ENCODE measurements around the gene RIC8A.
"Not testable (repeated sequence)": the region's sequence is repeated elsewhere in the genome, so short reads cannot be mapped to it uniquely, and the experiment has no call there.

Gene RIC8A

GRCh38 chr11:207208-207862 lies at the start of gene RIC8A, which contains the start of gene BET1L:
Gene RIC8A, plus strand, starts transcription at chr11:207708. Its CDS starts 1,147 bp downstream, at chr11:208855.
Gene BET1L, minus strand, starts transcription at chr11:207399. Its CDS starts 78 bp downstream, at chr11:207321.
- no peak for FAIRE-seq

- FAIRE-seq, result not testable (repeated sequence)
Observed at GRCh38 chr11:180242-180641, 27.3 kb upstream of the RIC8A start.

- not testable (repeated sequence) for FAIRE-seq
Observed at GRCh38 chr11:189200-189783, 18.2 kb upstream of the RIC8A start.

- FAIRE-seq, result not testable (repeated sequence)
Observed at GRCh38 chr11:189843-190311, 17.6 kb upstream of the RIC8A start.

- not testable (repeated sequence) for FAIRE-seq
Observed at GRCh38 chr11:190546-190945, 17.0 kb upstream of the RIC8A start.

GRCh38 chr11:191490-192478 lies 15.7 kb upstream of the RIC8A start:
- FAIRE-seq, result not testable (repeated sequence)

- not testable (repeated sequence) for FAIRE-seq
Observed at GRCh38 chr11:192674-193128, 14.8 kb upstream of the RIC8A start, which contains the start of gene SCGB1C1. Gene SCGB1C1, plus strand, starts transcription at chr11:193078. Its CDS starts 22 bp downstream, at chr11:193100.

- not testable (repeated sequence) for FAIRE-seq
Observed at GRCh38 chr11:193481-193880, 14.0 kb upstream of the RIC8A start.

- FAIRE-seq, result no peak
Observed at GRCh38 chr11:196786-197731, 10.4 kb upstream of the RIC8A start.

GRCh38 chr11:197741-198235 lies 9.7 kb upstream of the RIC8A start:
- FAIRE-seq, result no peak

- no peak for FAIRE-seq
Observed at GRCh38 chr11:198236-198806, 9.2 kb upstream of the RIC8A start.

GRCh38 chr11:199004-199581 lies 8.4 kb upstream of the RIC8A start:
- no peak for FAIRE-seq

GRCh38 chr11:199782-200181 lies 7.7 kb upstream of the RIC8A start:
- FAIRE-seq, result no peak

GRCh38 chr11:200224-201003 lies 7.1 kb upstream of the RIC8A start:
- FAIRE-seq, result no peak

- FAIRE-seq, result no peak
Observed at GRCh38 chr11:201966-202365, 5.5 kb upstream of the RIC8A start.

GRCh38 chr11:202490-202889 lies 5.0 kb upstream of the RIC8A start:
- FAIRE-seq, result no peak

- no peak for FAIRE-seq
Observed at GRCh38 chr11:203056-203944, 4.2 kb upstream of the RIC8A start.

- no peak for FAIRE-seq
Observed at GRCh38 chr11:203945-204586, 3.4 kb upstream of the RIC8A start.
